HK-2 (cell line): ENCODE data around the gene DHDH.

ENCODE experiments used
- DNase-seq: peaks from one replicate; pipeline ENCODE4 v3.0.0-alpha.2; 2018; ENCODE audit not compliant: unreplicated experiment

The DHDH gene

DNA sequence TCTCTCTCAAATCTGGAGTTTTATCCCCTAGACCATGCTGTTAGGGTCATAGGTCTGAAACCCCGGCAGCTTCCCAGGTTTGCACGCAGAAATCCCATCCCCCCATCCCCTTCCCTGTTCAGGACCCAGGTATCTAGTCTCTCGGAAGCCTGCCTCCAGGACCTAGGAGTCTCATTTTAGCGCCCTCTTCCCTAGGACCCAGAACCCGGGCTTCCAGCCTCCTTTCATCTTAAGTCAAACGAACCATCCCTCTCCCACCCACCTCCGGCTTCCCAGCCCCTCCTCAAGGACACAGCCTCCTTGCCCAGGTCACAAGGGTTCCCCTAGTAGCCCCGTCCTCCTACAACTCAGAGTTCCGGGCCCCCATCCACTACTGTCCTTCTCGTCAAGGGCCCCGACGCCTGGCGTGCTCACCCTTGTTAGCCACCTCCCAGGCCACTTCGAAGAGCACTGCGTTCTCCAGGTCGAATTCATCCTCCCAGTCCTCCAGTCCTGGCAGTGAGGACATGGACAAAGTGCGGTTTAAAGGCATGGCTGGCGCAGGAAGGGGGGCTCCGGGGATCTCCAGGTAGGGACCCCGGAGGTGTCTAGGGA, 59.2 kb downstream of the DHDH start:
- DNase-seq = no peak

GRCh38 chr19:48993175-48994034, 59.9 kb downstream of the DHDH start, which contains the start of the genes GYS1 and RUVBL2:
Gene GYS1, minus strand, starts transcription at chr19:48993309. Its CDS starts 197 bp downstream, at chr19:48993112.
Gene RUVBL2, plus strand, starts transcription at chr19:48993887. Its CDS starts 25 bp downstream, at chr19:48993912.
- DNase-seq = peak; percentile 99

- no peak for DNase-seq
Observed at GRCh38 chr19:48994035-48994386, 60.5 kb downstream of the DHDH start.
